Astrocyte (in vitro differentiated cells and primary cell): Measurements from ENCODE around the gene NCOR1.

Experiments used
- EZH2 ChIP-seq: IDR thresholded peaks from 2 replicates; pipeline ENCODE4 v1.6.1; 2012; ENCODE audit warnings: mild to moderate bottlenecking, low read length, inconsistent platforms; ENCODE audit not compliant: insufficient read depth
- TF ChIP-seq, protein P1 (sequence below): IDR thresholded peaks from 2 replicates; pipeline ENCODE4 v1.5.1; 2011; ENCODE audit warnings: low read depth, mild to moderate bottlenecking, inconsistent platforms, low read length, moderate library complexity; ENCODE audit not compliant: insufficient read depth

DNA sequence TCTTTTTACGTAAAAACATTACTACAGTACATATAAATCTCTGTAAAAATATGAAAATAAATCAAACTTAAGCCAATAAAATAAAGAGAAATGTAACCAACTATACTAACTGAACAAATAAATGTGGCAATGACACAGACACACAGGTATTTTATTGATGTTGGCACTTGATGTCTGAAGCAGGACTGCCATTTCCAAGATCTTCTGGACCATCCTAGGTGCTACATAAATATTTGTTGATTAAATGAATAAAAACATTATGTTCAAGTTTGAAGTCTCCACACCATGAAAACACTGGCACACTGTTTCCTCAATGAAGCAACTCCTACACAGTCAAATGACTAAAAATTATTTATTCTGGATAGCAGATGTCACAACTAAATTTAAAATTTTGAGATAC lies 106.9 kb downstream of the NCOR1 start:
- TF ChIP-seq, protein P1, sequence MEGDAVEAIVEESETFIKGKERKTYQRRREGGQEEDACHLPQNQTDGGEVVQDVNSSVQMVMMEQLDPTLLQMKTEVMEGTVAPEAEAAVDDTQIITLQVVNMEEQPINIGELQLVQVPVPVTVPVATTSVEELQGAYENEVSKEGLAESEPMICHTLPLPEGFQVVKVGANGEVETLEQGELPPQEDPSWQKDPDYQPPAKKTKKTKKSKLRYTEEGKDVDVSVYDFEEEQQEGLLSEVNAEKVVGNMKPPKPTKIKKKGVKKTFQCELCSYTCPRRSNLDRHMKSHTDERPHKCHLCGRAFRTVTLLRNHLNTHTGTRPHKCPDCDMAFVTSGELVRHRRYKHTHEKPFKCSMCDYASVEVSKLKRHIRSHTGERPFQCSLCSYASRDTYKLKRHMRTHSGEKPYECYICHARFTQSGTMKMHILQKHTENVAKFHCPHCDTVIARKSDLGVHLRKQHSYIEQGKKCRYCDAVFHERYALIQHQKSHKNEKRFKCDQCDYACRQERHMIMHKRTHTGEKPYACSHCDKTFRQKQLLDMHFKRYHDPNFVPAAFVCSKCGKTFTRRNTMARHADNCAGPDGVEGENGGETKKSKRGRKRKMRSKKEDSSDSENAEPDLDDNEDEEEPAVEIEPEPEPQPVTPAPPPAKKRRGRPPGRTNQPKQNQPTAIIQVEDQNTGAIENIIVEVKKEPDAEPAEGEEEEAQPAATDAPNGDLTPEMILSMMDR: no peak
- TF ChIP-seq EZH2: no peak
